GM20431 (cell line): Measurements from ENCODE around the gene CNNM4.
"Not testable (repeated sequence)": the region's sequence is repeated elsewhere in the genome, so short reads cannot be mapped to it uniquely, and the experiment has no call there.

ENCODE experiments used
- in situ Hi-C: fragments of 300-500 bp; cut with MseI, MboI; formaldehyde crosslinking; loops from one replicate; pipeline ENCODE4 v1.15.0; 2020; ENCODE audit warnings: low sequenced_read_pairs; ENCODE audit not compliant: unreplicated experiment

The CNNM4 gene

GRCh38 chr2:96788442-96789244 is 27.9 kb downstream of the CNNM4 start:
- in situ Hi-C loops, result no loop called here

GRCh38 chr2:96789245-96789617 is 28.5 kb downstream of the CNNM4 start:
- in situ Hi-C loops, result no loop called here

GRCh38 chr2:96792772-96793749 is 32.4 kb downstream of the CNNM4 start:
- in situ Hi-C loops, result no loop called here

GRCh38 chr2:96795076-96795475 is 34.4 kb downstream of the CNNM4 start:
- in situ Hi-C loops, result no loop called here

GRCh38 chr2:96796497-96796896 is 35.8 kb downstream of the CNNM4 start:
- in situ Hi-C loops, result not testable (repeated sequence)

GRCh38 chr2:96797066-96797625 is 36.4 kb downstream of the CNNM4 start:
- in situ Hi-C loops, result no loop called here

- in situ Hi-C loops, result no loop called here
These were observed 38.3 kb downstream of the CNNM4 start for GRCh38 chr2:96798733-96799622.

GRCh38 chr2:96799623-96799935 is 38.9 kb downstream of the CNNM4 start:
- in situ Hi-C loops, result no loop called here

GRCh38 chr2:96800061-96801004 is 39.6 kb downstream of the CNNM4 start:
- in situ Hi-C loops, result no loop called here

- in situ Hi-C loops, result no loop called here
These were observed 40.5 kb downstream of the CNNM4 start for GRCh38 chr2:96801005-96801785.

- in situ Hi-C loops, result no loop called here
These were observed 41.3 kb downstream of the CNNM4 start for GRCh38 chr2:96801786-96802595.

GRCh38 chr2:96802721-96803120 is 42.0 kb downstream of the CNNM4 start:
- in situ Hi-C loops, result no loop called here

- in situ Hi-C loops, result no loop called here
These were observed 44.3 kb downstream of the CNNM4 start for GRCh38 chr2:96804986-96805385.

GRCh38 chr2:96805946-96806345 is 45.2 kb downstream of the CNNM4 start:
- in situ Hi-C loops, result not testable (repeated sequence)

- in situ Hi-C loops, result no loop called here
These were observed 45.9 kb downstream of the CNNM4 start for GRCh38 chr2:96806468-96807126.

GRCh38 chr2:96807127-96807471 is 46.4 kb downstream of the CNNM4 start:
- in situ Hi-C loops, result no loop called here
